Stimulated activated CD4-positive, alpha-beta T cell treated with anti-CD3 and anti-CD28 coated beads, Interleukin-2, amount 100 ng/mL, for 48 hours (primary cell): ENCODE data around the gene UBE3C.
"Not testable (repeated sequence)": the region's sequence is repeated elsewhere in the genome, so short reads cannot be mapped to it uniquely, and the experiment has no call there.

Experiments used
- DNase-seq, 2 donors: peaks; one replicate each; pipeline ENCODE4 v3.0.0-alpha.2; 2020

UBE3C gene

GRCh38 chr7:157274094-157274634, 135.4 kb downstream of the UBE3C start:
- not testable (repeated sequence) for DNase-seq

GRCh38 chr7:157274991-157275427, 136.3 kb downstream of the UBE3C start:
- DNase-seq = no peak

- no peak for DNase-seq
Measured at GRCh38 chr7:157276091-157276561, 137.4 kb downstream of the UBE3C start.

GRCh38 chr7:157276731-157277562, 138.2 kb downstream of the UBE3C start:
- DNase-seq = no peak

GRCh38 chr7:157277568-157277967, 138.8 kb downstream of the UBE3C start:
- DNase-seq = not testable (repeated sequence)

GRCh38 chr7:157278167-157278790, 139.6 kb downstream of the UBE3C start:
- DNase-seq = no peak

GRCh38 chr7:157278791-157279724, 140.3 kb downstream of the UBE3C start:
- DNase-seq = no peak

GRCh38 chr7:157279741-157280215, 141.1 kb downstream of the UBE3C start:
- DNase-seq = no peak

- no peak for DNase-seq
Measured at GRCh38 chr7:157280216-157280841, 141.6 kb downstream of the UBE3C start.

- DNase-seq = no peak
Measured at GRCh38 chr7:157281221-157281998, 142.7 kb downstream of the UBE3C start.

GRCh38 chr7:157282141-157282801, 143.5 kb downstream of the UBE3C start:
- no peak for DNase-seq

GRCh38 chr7:157284229-157285014, 145.7 kb downstream of the UBE3C start:
- no peak for DNase-seq

- DNase-seq = no peak
Measured at GRCh38 chr7:157291404-157292080, 152.8 kb downstream of the UBE3C start.

- no peak for DNase-seq
Measured at GRCh38 chr7:157292258-157292657, 153.5 kb downstream of the UBE3C start.

- DNase-seq = no peak
Measured at GRCh38 chr7:157292770-157293412, 154.2 kb downstream of the UBE3C start.

GRCh38 chr7:157293413-157293788, 154.7 kb downstream of the UBE3C start:
- no peak for DNase-seq

GRCh38 chr7:157294773-157295172, 156.0 kb downstream of the UBE3C start:
- no peak for DNase-seq

GRCh38 chr7:157295338-157295737, 156.6 kb downstream of the UBE3C start:
- no peak for DNase-seq

- no peak for DNase-seq
Measured at GRCh38 chr7:157297185-157297584, 158.5 kb downstream of the UBE3C start.
